ENCODE measurements around the gene BTF3. TPM values are rescaled to one million over a fixed set of nuclear protein-coding genes. Genes with fewer than 3 reads are reported as not detected.

BTF3 gene
- total RNA-seq, 2 experiments from 2014 or later, result 1,122 to 1,184 TPM

DNA sequence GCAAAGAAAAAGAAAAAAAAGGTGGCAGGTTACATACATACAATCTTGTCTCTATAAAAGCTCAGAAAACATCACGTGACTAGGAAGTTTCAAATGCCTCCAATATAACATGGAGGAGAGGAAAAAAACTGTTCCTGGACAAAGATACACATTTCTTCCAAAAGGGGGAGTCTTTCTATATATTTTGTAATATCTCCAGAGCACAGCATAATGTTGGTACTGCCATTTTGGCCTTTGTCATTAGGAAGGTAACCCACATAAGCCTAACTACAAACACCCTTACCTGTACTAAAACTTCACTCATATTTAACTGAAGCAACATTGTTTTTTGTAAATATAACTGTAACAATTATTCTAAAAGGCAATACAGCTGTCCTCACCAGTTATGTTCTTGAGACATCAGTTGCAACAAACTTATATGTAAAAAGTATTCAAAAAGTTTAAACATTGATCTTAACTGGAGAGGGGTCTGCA, 1.2 kb upstream of the BTF3 start:
- intact Hi-C loops (cut with micrococcal nuclease), result no loop called here
- TF ChIP-seq, protein P1, sequence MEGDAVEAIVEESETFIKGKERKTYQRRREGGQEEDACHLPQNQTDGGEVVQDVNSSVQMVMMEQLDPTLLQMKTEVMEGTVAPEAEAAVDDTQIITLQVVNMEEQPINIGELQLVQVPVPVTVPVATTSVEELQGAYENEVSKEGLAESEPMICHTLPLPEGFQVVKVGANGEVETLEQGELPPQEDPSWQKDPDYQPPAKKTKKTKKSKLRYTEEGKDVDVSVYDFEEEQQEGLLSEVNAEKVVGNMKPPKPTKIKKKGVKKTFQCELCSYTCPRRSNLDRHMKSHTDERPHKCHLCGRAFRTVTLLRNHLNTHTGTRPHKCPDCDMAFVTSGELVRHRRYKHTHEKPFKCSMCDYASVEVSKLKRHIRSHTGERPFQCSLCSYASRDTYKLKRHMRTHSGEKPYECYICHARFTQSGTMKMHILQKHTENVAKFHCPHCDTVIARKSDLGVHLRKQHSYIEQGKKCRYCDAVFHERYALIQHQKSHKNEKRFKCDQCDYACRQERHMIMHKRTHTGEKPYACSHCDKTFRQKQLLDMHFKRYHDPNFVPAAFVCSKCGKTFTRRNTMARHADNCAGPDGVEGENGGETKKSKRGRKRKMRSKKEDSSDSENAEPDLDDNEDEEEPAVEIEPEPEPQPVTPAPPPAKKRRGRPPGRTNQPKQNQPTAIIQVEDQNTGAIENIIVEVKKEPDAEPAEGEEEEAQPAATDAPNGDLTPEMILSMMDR (IDR thresholded peaks at IDR 0.05), result peak; percentile 30
- POLR2A ChIA-PET, result interaction anchor here (0.7 to 3.1 kb wide), 3 partner anchors 9 to 68 kb away, joined by 3 to 14 read pairs (median 4); partner anchors contain the start of genes ANKRA2, FOXD1 and UTP15
- Mint-ChIP-seq H3K4me3 (peak overlapping the region; percentile 96), H3K4me1 (ENCODE audit: low read depth) (peaks cover 23% of the 10 kb centered on the region), H3K9me3 (no peaks in the 10 kb centered on the region), H3K36me3 (ENCODE audit: low read depth) (peaks cover 36% of the 10 kb centered on the region), H3K27me3 (peaks cover 9% of the 10 kb centered on the region), H3K27ac (peak overlapping the region; percentile 100)
- CTCF ChIA-PET, result interaction anchor here (0.7 to 1.5 kb wide), 6 partner anchors 9 to 94 kb away, joined by 3 to 5 read pairs (median 4); partner anchors contain the start of gene FOXD1
- no peak for DNase-seq
- ATAC-seq, result no peak

DNA sequence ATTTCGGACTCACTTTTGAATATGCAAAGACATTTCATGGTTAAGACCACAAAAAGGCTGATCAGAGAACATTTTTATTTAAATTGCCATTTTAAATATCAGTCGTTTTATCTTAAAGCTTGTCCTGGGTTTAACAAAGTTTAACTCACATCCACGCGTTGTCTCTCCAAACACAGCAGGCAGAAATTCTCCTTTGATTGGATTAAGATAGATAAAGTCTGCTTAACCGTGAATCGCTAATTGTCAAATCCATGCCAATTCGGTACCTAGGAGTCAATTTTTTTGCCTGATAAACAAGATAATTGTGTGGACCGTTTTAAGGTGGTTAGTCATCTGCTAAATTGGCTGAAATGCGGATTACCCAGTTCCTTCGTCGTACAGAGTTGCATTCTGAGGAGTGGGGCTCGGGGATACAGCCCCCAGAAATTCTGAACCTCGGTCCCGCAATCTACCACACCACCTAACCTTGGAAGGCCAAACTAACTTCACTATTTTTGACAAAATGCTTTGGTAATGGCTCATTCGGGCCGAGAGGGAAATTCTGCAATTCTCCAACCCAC, 665 bp upstream of the BTF3 start:
- ChIA-PET CTCF (interaction anchor here (0.7 to 1.5 kb wide), 5 partner anchors 11 to 66 kb away, joined by 3 to 8 read pairs (median 4); no protein-coding TSS in a partner anchor), POLR2A (interaction anchor here (1.1 to 3.1 kb wide), 4 partner anchors 10 to 68 kb away, joined by 4 to 14 read pairs (median 6); partner anchors contain the start of genes ANKRA2 and UTP15)
- H3K27ac Mint-ChIP-seq, result peak overlapping the region; percentile 100
- H3K36me3 Mint-ChIP-seq (ENCODE audit: low read depth), result peaks cover 41% of the 10 kb centered on the region
- H3K27me3 Mint-ChIP-seq, result peaks cover 7% of the 10 kb centered on the region
- TF ChIP-seq, protein P1 (IDR thresholded peaks at IDR 0.05), result no peak
- no peak for DNase-seq
- peak overlapping the region; percentile 96 for H3K4me3 Mint-ChIP-seq
- H3K9me3 Mint-ChIP-seq, result no peaks in the 10 kb centered on the region
- peaks cover 29% of the 10 kb centered on the region for H3K4me1 Mint-ChIP-seq (ENCODE audit: low read depth)
- intact Hi-C loops (cut with micrococcal nuclease), result no loop called here
- ATAC-seq, result no peak

DNA sequence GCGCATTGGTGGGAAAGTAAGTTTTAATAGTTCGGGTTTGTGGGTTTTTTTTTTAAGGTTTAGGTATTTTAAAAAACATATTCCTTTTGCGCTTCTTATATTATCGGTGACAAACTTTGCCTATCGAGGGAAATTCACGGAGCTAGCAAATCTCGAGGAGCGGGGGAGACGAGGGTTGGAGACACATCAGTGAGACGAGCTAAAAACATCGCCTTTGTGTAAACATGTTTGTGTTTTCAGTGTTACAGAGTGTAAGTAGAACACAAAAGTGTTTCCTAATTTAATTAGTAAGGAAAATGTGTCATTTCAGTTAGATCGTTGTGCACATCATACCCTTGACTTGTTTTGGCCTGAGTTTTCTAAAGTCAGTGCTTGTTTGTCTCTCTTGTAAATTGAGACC, 945 bp downstream of the BTF3 start:
- no peaks in the 10 kb centered on the region for H3K9me3 Mint-ChIP-seq
- intact Hi-C loops (cut with micrococcal nuclease), result no loop called here
- ATAC-seq, result no peak
- TF ChIP-seq, protein P1 (IDR thresholded peaks at IDR 0.05), result no peak
- H3K4me1 Mint-ChIP-seq (ENCODE audit: low read depth), result peaks cover 37% of the 10 kb centered on the region
- H3K36me3 Mint-ChIP-seq (ENCODE audit: low read depth), result peaks cover 52% of the 10 kb centered on the region
- CTCF ChIA-PET, result interaction anchor here (1.4 to 1.5 kb wide), 2 partner anchors 13 to 45 kb away, joined by 3 to 8 read pairs; no protein-coding TSS in a partner anchor
- H3K27ac Mint-ChIP-seq, result peak overlapping the region; percentile 100
- peak overlapping the region; percentile 96 for H3K4me3 Mint-ChIP-seq
- H3K27me3 Mint-ChIP-seq, result no peaks in the 10 kb centered on the region
- POLR2A ChIA-PET, result interaction anchor here (1.1 to 3.1 kb wide), 4 partner anchors 8 to 296 kb away, joined by 3 to 14 read pairs (median 5); partner anchors contain the start of genes ANKRA2 and UTP15
- DNase-seq, result no peak

DNA sequence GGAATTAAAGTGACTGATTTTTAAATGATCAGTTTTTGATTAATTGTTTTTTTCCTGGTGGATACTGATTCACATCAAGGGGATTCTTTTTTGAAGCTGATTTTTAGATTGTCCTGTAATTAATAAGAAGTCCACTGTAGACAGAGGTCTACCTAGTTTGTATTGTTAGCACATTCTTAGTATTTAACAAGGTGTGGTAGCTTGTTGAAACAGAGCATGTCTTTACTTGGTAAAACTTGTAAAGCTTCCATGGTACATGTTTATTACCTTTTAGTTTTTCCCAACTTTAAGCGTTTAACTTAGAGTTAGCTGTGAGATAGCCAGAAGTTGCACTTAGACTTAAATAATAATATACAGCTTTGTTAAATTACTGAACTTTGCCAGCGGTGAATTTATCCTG, 1.5 kb downstream of the BTF3 start:
- H3K4me1 Mint-ChIP-seq (ENCODE audit: low read depth), result peaks cover 37% of the 10 kb centered on the region
- ChIA-PET CTCF (interaction anchor here (1.5 kb wide), 1 partner anchor 37 kb away, joined by 6 read pairs; no protein-coding TSS in a partner anchor), POLR2A (interaction anchor here (0.6 to 3.1 kb wide), 3 partner anchors 8 to 318 kb away, joined by 3 to 14 read pairs (median 7); partner anchors contain the start of genes ANKRA2 and UTP15)
- H3K36me3 Mint-ChIP-seq (ENCODE audit: low read depth), result peaks cover 57% of the 10 kb centered on the region
- TF ChIP-seq, protein P1 (IDR thresholded peaks at IDR 0.05), result no peak
- H3K9me3 Mint-ChIP-seq, result no peaks in the 10 kb centered on the region
- intact Hi-C loops (cut with micrococcal nuclease), result no loop called here
- DNase-seq (no peak), ATAC-seq (no peak)
- peak overlapping the region; percentile 96 for H3K4me3 Mint-ChIP-seq
- no peaks in the 10 kb centered on the region for H3K27me3 Mint-ChIP-seq
- peak overlapping the region; percentile 100 for H3K27ac Mint-ChIP-seq

DNA sequence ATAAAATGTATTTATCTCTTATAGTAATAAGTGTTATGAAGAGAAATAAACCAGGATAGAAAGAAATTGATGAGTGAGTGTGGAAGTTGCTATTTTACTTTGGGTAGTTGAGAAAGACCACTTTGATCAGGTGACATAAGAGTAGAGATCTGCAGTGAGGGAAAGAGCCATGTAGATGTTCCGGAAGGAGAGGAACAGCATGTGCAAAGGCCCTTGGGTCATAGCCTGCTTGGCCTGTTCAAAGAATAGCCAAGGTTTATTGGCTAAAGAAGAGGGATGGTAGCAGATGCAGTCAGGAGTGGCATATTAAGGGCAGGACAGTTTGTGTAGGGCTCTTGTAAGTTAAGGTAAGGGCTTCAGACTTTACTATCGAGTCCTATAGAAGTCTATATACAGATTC, 3.2 kb downstream of the BTF3 start:
- ATAC-seq (no peak), DNase-seq (no peak)
- H3K36me3 Mint-ChIP-seq (ENCODE audit: low read depth), result peaks cover 64% of the 10 kb centered on the region
- CTCF ChIA-PET, result interaction anchor here (0.8 kb wide), 1 partner anchor 50 kb away, joined by 3 read pairs; no protein-coding TSS in a partner anchor
- peak overlapping the region; percentile 71 for H3K27ac Mint-ChIP-seq
- H3K27me3 Mint-ChIP-seq, result no peaks in the 10 kb centered on the region
- intact Hi-C loops (cut with micrococcal nuclease), result no loop called here
- no peaks in the 10 kb centered on the region for H3K9me3 Mint-ChIP-seq
- peak overlapping the region; percentile 34 for H3K4me3 Mint-ChIP-seq
- peaks cover 37% of the 10 kb centered on the region for H3K4me1 Mint-ChIP-seq (ENCODE audit: low read depth)
- TF ChIP-seq, protein P1 (IDR thresholded peaks at IDR 0.05), result no peak
- POLR2A ChIA-PET, result no interaction called here

Data from activated CD8-positive, alpha-beta T cell treated with anti-CD3 and anti-CD28 coated beads for 36 hours (primary cell).